A673 (cell line): ENCODE data around the gene PAPPA. TPM values are rescaled to one million over a fixed set of nuclear protein-coding genes. Genes with fewer than 3 reads are reported as not detected.
A peak's percentile ranks its signal among the peaks of the same experiment; 100 is the strongest.

Experiments
- BruUV-seq: library from RNA; stranded (reverse); fragments of 400-500 nt; replicated peaks from 2 replicates; lab custom pipeline; 2021; lab: Mats Ljungman, UMichigan
- CTCF ChIA-PET: fragments of 300-600 bp; sonication (Branson Sonifier 250); formaldehyde crosslinking; loops from one replicate; lab custom pipeline; 2022; ENCODE audit warnings: antibody characterized with exemption; lab: Charles Lee
- POLR2A ChIA-PET: fragments of 300-600 bp; sonication (Branson Sonifier 250); formaldehyde crosslinking; loops from one replicate; lab custom pipeline; 2022; ENCODE audit warnings: antibody characterized with exemption; ENCODE audit not compliant: low non-redundant PET; lab: Charles Lee
- DNase-seq: peaks from one replicate; pipeline ENCODE4 v3.0.0-alpha.2; 2015; ENCODE audit warnings: low spot score
- H3K27ac ChIP-seq: fragments of 200-600 bp; sonication (generic); 2 replicates; pipeline ENCODE4 v1.5.1; 2016; ENCODE audit warnings: mixed run types, low read depth, mild to moderate bottlenecking, mixed read lengths, antibody characterized with exemption, low read length; ENCODE audit not compliant: poor library complexity, severe bottlenecking
- H3K27me3 ChIP-seq: fragments of 200-600 bp; sonication (generic); replicated peaks from 2 replicates; pipeline ENCODE4 v1.6.1; 2017; ENCODE audit warnings: mixed run types, low read depth, mild to moderate bottlenecking, mixed read lengths, antibody characterized with exemption, low read length; ENCODE audit not compliant: insufficient read depth, poor library complexity
- H3K36me3 ChIP-seq: fragments of 200-600 bp; sonication (generic); 2 replicates; pipeline ENCODE4 v1.6.1; 2016; ENCODE audit warnings: mixed run types, mild to moderate bottlenecking, mixed read lengths, antibody characterized with exemption, low read length; ENCODE audit not compliant: insufficient read depth, poor library complexity, severe bottlenecking
- H3K4me1 ChIP-seq: fragments of 200-600 bp; sonication (generic); 2 replicates; pipeline ENCODE4 v1.6.1; 2017; ENCODE audit warnings: mixed run types, mild to moderate bottlenecking, mixed read lengths, antibody characterized with exemption, low read length; ENCODE audit not compliant: insufficient read depth, poor library complexity, severe bottlenecking
- H3K4me3 ChIP-seq: fragments of 200-600 bp; sonication (generic); 2 replicates; pipeline ENCODE4 v1.5.1; 2016; ENCODE audit warnings: low read depth, mixed run types, mild to moderate bottlenecking, mixed read lengths, low read length; ENCODE audit not compliant: poor library complexity, severe bottlenecking
- H3K9me3 ChIP-seq: fragments of 200-600 bp; sonication (generic); 2 replicates; pipeline ENCODE4 v1.6.1; 2016; ENCODE audit warnings: mixed run types, low read depth, mild to moderate bottlenecking, mixed read lengths, antibody characterized with exemption, low read length; ENCODE audit not compliant: poor library complexity, severe bottlenecking
- EZH2 ChIP-seq: fragments of 200-600 bp; sonication (generic); IDR thresholded peaks from 2 replicates; pipeline ENCODE4 v1.6.1; 2017; ENCODE audit warnings: borderline replicate concordance, low read depth, mild to moderate bottlenecking, mixed read lengths, antibody characterized with exemption, low read length; ENCODE audit not compliant: poor library complexity, severe bottlenecking
- intact Hi-C: fragments of 100-400 bp; cut with micrococcal nuclease; formaldehyde crosslinking; loops from one replicate; pipeline ENCODE4 v1.10.0; 2022; ENCODE audit not compliant: unreplicated experiment
- total RNA-seq: library from RNA; stranded (reverse); gene quantifications from 2 replicates; pipeline ENCODE4 v1.2.3, GENCODE V29; 2021
- TF ChIP-seq, protein P1 (sequence below): fragments of 300-800, 200-600 bp; sonication (generic); conservative IDR thresholded peaks from 2 replicates; pipeline ENCODE4 v1.5.1; 2017; ENCODE audit warnings: low read depth, mild to moderate bottlenecking, antibody characterized with exemption, low read length, moderate library complexity, mixed read lengths

Gene PAPPA
- total RNA-seq, 1 experiment from 2014 or later: 47.4 TPM

DNA sequence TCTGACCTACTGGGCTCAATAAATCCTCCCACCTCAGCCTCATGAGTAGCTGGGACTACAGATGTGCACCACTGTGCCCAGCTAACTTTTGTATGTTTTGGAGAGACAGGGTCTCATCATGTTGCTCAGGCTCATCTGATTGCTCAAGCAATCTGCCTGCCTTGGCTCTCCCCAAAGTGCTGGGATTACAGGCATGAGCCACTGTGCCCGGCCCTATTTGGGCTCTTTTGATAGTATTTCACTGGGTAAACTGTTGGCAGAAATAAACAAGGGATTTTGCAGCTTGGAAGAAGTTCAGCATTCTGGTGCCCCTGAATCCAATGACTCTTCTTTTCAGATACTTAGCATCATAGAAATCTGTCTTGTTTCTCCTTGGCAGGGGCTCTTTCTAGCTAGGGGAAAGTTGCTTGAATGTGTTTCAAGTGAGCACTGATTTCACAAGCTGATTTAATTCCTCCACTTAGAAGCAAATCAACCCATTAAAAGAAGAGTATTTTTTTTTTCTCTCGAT, 146.8 kb downstream of the PAPPA start:
- TF ChIP-seq, protein P1, sequence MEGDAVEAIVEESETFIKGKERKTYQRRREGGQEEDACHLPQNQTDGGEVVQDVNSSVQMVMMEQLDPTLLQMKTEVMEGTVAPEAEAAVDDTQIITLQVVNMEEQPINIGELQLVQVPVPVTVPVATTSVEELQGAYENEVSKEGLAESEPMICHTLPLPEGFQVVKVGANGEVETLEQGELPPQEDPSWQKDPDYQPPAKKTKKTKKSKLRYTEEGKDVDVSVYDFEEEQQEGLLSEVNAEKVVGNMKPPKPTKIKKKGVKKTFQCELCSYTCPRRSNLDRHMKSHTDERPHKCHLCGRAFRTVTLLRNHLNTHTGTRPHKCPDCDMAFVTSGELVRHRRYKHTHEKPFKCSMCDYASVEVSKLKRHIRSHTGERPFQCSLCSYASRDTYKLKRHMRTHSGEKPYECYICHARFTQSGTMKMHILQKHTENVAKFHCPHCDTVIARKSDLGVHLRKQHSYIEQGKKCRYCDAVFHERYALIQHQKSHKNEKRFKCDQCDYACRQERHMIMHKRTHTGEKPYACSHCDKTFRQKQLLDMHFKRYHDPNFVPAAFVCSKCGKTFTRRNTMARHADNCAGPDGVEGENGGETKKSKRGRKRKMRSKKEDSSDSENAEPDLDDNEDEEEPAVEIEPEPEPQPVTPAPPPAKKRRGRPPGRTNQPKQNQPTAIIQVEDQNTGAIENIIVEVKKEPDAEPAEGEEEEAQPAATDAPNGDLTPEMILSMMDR: no peak
- no peak for TF ChIP-seq EZH2
- Histone ChIP-seq H3K4me3 (no peak overlapping the region), H3K4me1 (peaks cover 6% of the 10 kb centered on the region), H3K27me3 (no peaks in the 10 kb centered on the region), H3K36me3 (peaks cover 28% of the 10 kb centered on the region), H3K9me3 (no peaks in the 10 kb centered on the region), H3K27ac (no peak overlapping the region)
- intact Hi-C loops: no loop called here
- POLR2A ChIA-PET: no interaction called here
- CTCF ChIA-PET: no interaction called here
- no peak for DNase-seq
- BruUV-seq: no TSS peak

DNA sequence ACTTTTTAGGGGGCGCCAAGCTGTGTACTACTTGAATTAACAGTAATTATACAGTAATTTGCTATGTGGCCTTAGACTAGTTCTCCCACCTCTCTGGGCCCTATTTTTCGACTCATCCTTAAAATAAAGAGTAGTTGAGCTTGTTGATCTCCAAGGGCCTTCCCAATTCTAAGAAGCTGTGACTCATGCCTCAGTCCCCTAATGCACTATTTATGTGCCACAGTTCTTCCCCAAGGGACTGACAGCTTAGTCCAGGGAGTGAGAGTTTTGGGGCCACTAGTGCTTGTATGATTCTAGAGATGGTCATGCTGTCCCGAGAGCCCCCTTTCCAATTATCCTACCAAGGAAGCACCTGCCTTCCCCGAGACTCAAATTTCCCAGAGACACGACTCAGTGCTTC, 149.7 kb downstream of the PAPPA start:
- H3K36me3 ChIP-seq: peaks cover 41% of the 10 kb centered on the region
- intact Hi-C loops: no loop called here
- ChIA-PET CTCF (no interaction called here), POLR2A (no interaction called here)
- no peaks in the 10 kb centered on the region for H3K9me3 ChIP-seq
- H3K27ac ChIP-seq: no peak overlapping the region
- H3K4me1 ChIP-seq: peaks cover 4% of the 10 kb centered on the region
- H3K27me3 ChIP-seq: no peaks in the 10 kb centered on the region
- no peak for TF ChIP-seq EZH2
- TF ChIP-seq, protein P1: no peak
- no TSS peak for BruUV-seq
- H3K4me3 ChIP-seq: no peak overlapping the region
- no peak for DNase-seq

DNA sequence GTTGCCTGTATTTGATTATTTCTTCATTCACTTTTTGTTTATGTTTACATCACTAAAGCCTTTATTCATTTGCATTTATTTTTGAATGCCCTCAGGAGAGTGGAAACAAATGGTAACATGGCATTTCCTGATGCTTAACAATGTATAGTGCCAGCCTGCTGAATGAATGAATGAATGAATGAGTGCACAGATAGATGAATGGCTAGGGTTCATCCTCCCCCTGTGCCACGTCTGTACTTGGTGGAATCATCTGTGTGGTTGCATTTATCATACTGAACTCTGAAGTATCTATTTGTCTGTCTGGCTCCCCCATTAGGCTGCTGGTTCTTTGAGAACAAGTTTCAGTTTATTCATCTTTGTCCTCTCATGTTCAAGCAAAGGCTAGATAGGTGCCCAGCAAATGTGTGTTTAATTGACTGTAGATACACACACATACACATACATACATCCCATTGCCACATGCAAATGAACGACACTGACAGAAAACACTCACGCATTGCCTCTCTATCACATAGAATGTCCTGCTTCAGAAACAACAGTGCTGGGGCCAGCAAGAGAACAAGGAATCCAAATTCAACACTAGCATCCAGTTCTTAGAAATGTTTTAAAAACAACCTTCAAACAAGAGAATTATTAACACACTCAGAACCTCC, 150.4 kb downstream of the PAPPA start:
- no TSS peak for BruUV-seq
- intact Hi-C loops: no loop called here
- TF ChIP-seq, protein P1: no peak
- TF ChIP-seq EZH2: no peak
- Histone ChIP-seq H3K4me1 (peaks cover 2% of the 10 kb centered on the region), H3K27me3 (no peaks in the 10 kb centered on the region), H3K36me3 (peaks cover 41% of the 10 kb centered on the region), H3K27ac (peak overlapping the region; percentile 38), H3K4me3 (no peak overlapping the region), H3K9me3 (no peaks in the 10 kb centered on the region)
- CTCF ChIA-PET: no interaction called here
- no peak for DNase-seq
- POLR2A ChIA-PET: no interaction called here
